GM12872 (cell line): ENCODE results near the gene AFAP1L2.

ENCODE experiments used
- TF ChIP-seq, protein P1 (sequence below): IDR thresholded peaks from 3 replicates; pipeline ENCODE4 v1.5.1; 2011; ENCODE audit warnings: low read depth, mild to moderate bottlenecking, low read length, moderate library complexity; ENCODE audit not compliant: insufficient read depth

Gene AFAP1L2

DNA sequence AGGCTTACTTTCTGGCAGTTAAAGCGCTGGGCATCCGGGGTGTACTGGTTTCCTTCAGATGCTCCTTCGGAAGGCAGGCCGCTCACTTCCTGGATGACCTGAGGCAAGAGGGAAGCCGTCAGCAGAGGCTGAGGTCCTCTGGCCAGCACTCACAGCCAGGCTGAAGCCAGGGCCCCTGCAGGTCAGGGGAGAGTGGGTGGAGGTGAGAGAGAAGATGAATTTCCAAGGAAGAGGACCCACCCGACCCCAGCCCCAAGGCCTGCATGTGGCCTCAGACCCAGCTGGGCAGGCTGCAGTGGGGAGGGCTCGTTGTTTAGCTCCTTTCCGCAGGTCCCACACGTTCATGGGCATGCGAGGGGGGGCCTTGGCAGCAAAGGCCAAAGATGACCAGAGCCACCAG is 94.0 kb downstream of the AFAP1L2 start:
- TF ChIP-seq, protein P1, sequence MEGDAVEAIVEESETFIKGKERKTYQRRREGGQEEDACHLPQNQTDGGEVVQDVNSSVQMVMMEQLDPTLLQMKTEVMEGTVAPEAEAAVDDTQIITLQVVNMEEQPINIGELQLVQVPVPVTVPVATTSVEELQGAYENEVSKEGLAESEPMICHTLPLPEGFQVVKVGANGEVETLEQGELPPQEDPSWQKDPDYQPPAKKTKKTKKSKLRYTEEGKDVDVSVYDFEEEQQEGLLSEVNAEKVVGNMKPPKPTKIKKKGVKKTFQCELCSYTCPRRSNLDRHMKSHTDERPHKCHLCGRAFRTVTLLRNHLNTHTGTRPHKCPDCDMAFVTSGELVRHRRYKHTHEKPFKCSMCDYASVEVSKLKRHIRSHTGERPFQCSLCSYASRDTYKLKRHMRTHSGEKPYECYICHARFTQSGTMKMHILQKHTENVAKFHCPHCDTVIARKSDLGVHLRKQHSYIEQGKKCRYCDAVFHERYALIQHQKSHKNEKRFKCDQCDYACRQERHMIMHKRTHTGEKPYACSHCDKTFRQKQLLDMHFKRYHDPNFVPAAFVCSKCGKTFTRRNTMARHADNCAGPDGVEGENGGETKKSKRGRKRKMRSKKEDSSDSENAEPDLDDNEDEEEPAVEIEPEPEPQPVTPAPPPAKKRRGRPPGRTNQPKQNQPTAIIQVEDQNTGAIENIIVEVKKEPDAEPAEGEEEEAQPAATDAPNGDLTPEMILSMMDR: no peak

DNA sequence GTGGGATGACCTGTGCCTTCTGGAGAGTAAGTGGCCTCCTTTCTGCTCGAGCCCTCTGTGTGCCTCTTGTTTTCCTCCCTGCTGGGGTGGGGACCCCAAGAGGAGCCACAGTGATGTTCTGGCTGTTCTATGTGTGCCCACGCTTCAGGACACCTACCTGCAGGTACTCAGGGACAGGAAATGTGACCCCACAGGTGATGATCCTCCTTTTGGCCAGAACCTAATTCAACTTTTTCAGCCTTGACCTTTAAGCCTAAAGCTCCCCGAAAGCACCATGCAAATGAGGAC is 95.0 kb downstream of the AFAP1L2 start:
- TF ChIP-seq, protein P1: no peak

GRCh38 chr10:114308531-114309363 is 95.6 kb downstream of the AFAP1L2 start:
- TF ChIP-seq, protein P1: no peak

- TF ChIP-seq, protein P1: no peak
These were observed 96.6 kb downstream of the AFAP1L2 start for GRCh38 chr10:114307731-114308130.

DNA sequence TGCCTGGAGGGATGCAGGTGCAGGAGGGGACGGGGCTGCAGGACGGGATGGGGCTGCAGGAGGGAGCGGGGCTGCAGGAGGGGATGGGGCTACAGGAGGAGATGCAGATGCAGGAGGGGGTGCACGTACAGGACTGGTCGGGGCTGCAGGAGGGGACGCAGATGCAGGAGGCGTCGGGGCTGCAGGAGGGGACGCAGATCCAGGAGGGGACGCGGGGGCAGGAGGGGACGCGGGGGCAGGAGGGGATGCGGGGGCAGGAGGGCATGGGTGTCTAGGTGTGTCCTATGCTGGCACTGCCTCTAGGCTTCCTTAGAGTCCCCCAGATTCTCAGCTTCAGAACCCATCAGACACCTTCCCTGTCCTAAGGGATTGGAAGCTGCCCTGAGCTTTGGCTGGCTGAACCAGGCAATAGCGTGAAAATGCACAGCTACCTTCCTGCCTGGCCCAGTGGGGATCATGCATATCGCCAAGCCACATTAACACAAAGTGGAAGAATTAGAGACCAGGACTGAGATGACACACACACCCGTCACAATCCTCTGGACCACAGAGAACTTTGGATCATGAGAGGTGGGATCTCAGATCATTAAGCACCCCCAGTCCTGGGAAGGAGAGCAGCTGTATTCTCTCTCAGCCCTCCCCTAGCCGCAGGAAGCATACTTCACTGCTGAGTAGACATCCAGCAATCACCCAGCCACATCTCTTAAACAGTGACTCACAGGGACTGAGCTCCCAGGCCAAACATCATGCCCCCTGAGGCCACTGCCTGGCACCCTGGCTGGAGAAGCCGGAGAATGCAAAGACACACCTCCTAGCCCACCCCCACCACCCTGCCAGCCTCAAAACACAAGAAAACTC is 98.0 kb downstream of the AFAP1L2 start:
- TF ChIP-seq, protein P1: no peak

GRCh38 chr10:114305521-114305925 is 98.8 kb downstream of the AFAP1L2 start:
- TF ChIP-seq, protein P1: no peak

GRCh38 chr10:114304571-114305421 is 99.5 kb downstream of the AFAP1L2 start:
- TF ChIP-seq, protein P1: peak; percentile 73
